Liver (tissue), 9 donors: ENCODE data around the gene DIP2C. TPM values are rescaled to one million over a fixed set of nuclear protein-coding genes. Genes with fewer than 3 reads are reported as not detected.
"Not testable (repeated sequence)": the region's sequence is repeated elsewhere in the genome, so short reads cannot be mapped to it uniquely, and the experiment has no call there.

Experiments
- DNase-seq: peaks from one replicate; pipeline ENCODE4 v3.0.0-alpha.2; 2017; ENCODE audit warnings: low spot score
- H3K27ac ChIP-seq, 2 donors: one replicate each; pipeline ENCODE4 v1.7.0; 2013; ENCODE audit warnings: inconsistent platforms in 2 of 2, low read length in 2 of 2, control low read depth in 1 of 2, low read depth in 1 of 2, mild to moderate bottlenecking in 1 of 2
- H3K27me3 ChIP-seq, 4 donors: one replicate each; pipeline versions ENCODE4 v1.6.1 to v1.7.0; 2013; ENCODE audit warnings: low read length in 3 of 4, inconsistent platforms in 1 of 4, mild to moderate bottlenecking in 1 of 4, moderate library complexity in 1 of 4; ENCODE audit not compliant: control insufficient read depth in 4 of 4, insufficient read depth in 4 of 4
- H3K36me3 ChIP-seq, 4 donors: one replicate each; pipeline versions ENCODE4 v1.6.1 to v1.7.0; 2013; ENCODE audit warnings: low read length in 3 of 4, mild to moderate bottlenecking in 3 of 4, low read depth in 1 of 4, moderate library complexity in 1 of 4; ENCODE audit not compliant: control insufficient read depth in 4 of 4, insufficient read depth in 3 of 4
- H3K4me1 ChIP-seq, 4 donors: one replicate each; pipeline versions ENCODE4 v1.6.1 to v1.7.0; 2013; ENCODE audit warnings: low read length in 3 of 4, mild to moderate bottlenecking in 3 of 4, moderate library complexity in 1 of 4; ENCODE audit not compliant: control insufficient read depth in 4 of 4, insufficient read depth in 4 of 4
- H3K4me3 ChIP-seq, 3 donors: one replicate each; pipeline versions ENCODE4 v1.6.1 to v1.7.0; 2013; ENCODE audit warnings: low read length in 3 of 3, control low read depth in 1 of 3, low read depth in 1 of 3, mild to moderate bottlenecking in 1 of 3
- H3K9ac ChIP-seq, 2 donors: one replicate each; pipeline ENCODE4 v1.7.0; 2013; ENCODE audit warnings: low read length in 2 of 2, mild to moderate bottlenecking in 2 of 2, moderate library complexity in 2 of 2, control low read depth in 1 of 2, low read depth in 1 of 2
- H3K9me3 ChIP-seq, 4 donors: one replicate each; pipeline versions ENCODE4 v1.6.1 to v1.7.0; 2013; ENCODE audit warnings: low read length in 3 of 4; ENCODE audit not compliant: control insufficient read depth in 4 of 4
- EGR1 ChIP-seq, 2 donors: IDR thresholded peaks; 2 replicates each; pipeline ENCODE4 v1.6.1; 2016 to 2018; ENCODE audit warnings: antibody characterized with exemption in 2 of 2, low read depth in 2 of 2
- FOXA2 ChIP-seq: IDR thresholded peaks from 2 replicates; pipeline ENCODE4 v1.6.1; 2016; ENCODE audit warnings: antibody characterized with exemption
- GABPA ChIP-seq, 2 donors: IDR thresholded peaks in 1 of 2; conservative IDR thresholded peaks in 1 of 2; 2 replicates each; pipeline ENCODE4 v1.6.1; 2016; ENCODE audit warnings: antibody characterized with exemption in 2 of 2, mild to moderate bottlenecking in 1 of 2, moderate library complexity in 1 of 2
- HNF4A ChIP-seq, 2 donors: conservative IDR thresholded peaks; 2 replicates each; pipeline ENCODE4 v1.6.1; 2016; ENCODE audit warnings: antibody characterized with exemption in 2 of 2, mild to moderate bottlenecking in 2 of 2
- HNF4G ChIP-seq: IDR thresholded peaks from 2 replicates; pipeline ENCODE4 v1.6.1; 2016; ENCODE audit warnings: antibody characterized with exemption
- JUND ChIP-seq, 2 donors: IDR thresholded peaks; 2 replicates each; pipeline ENCODE4 v1.6.1; 2016; ENCODE audit warnings: antibody characterized with exemption in 2 of 2
- NR2F2 ChIP-seq: IDR thresholded peaks from 2 replicates; pipeline ENCODE4 v1.6.1; 2016; ENCODE audit warnings: antibody characterized with exemption
- RAD21 ChIP-seq, 2 donors: IDR thresholded peaks; 2 replicates each; pipeline ENCODE4 v1.6.1; 2016; ENCODE audit warnings: antibody characterized with exemption in 2 of 2, mild to moderate bottlenecking in 2 of 2
- RXRA ChIP-seq, 2 donors: IDR thresholded peaks; 2 replicates each; pipeline ENCODE4 v1.6.1; 2017 to 2018; ENCODE audit warnings: antibody characterized with exemption in 2 of 2, mild to moderate bottlenecking in 1 of 2
- YY1 ChIP-seq: IDR thresholded peaks from 2 replicates; pipeline ENCODE4 v1.6.1; 2016; ENCODE audit warnings: antibody characterized with exemption, mild to moderate bottlenecking
- WGBS: extraction: QIAGEN DNeasy Blood & Tissue Kit; methylation state at CpG from one replicate; pipeline ENCODE4 v1.1.7; 2013; 5-methylcytosine and 5-hydroxymethylcytosine counted together
- polyA plus RNA-seq, 2 donors: library from polyadenylated mRNA; stranded (reverse) in 1 of 2; unstranded in 1 of 2; fragments of 200-250 nt in 1 of 2; fragments of >200 nt in 1 of 2; fragmentation: Nextera tagmentation in 1 of 2; extraction: Ambion mirVana in 1 of 2; gene quantifications; one replicate each; pipeline versions ENCODE4 v1.2.1 to v1.2.3, GENCODE V29; 2013 to 2015
- total RNA-seq, 2 donors: library from RNA; depleted of rRNA; stranded (reverse); fragments of >200 nt; gene quantifications; one replicate each; pipeline ENCODE4 v1.2.3, GENCODE V29; 2014
- TF ChIP-seq, protein P1 (sequence below): IDR thresholded peaks from 2 replicates; pipeline ENCODE4 v1.6.1; 2016; ENCODE audit warnings: antibody characterized with exemption
- TF ChIP-seq, protein P2 (sequence below): IDR thresholded peaks from 2 replicates; pipeline ENCODE4 v1.6.1; 2016; ENCODE audit warnings: antibody characterized with exemption
- TF ChIP-seq, protein P3 (sequence below): fragments of 150-350 bp; IDR thresholded peaks from 2 replicates; pipeline ENCODE4 v1.5.1; 2017; ENCODE audit warnings: improper control_type of control experiment, low read depth, low read length; ENCODE audit not compliant: missing input control
- TF ChIP-seq, protein P4 (sequence below): IDR thresholded peaks from 2 replicates; pipeline ENCODE4 v1.6.1; 2016; ENCODE audit warnings: antibody characterized with exemption
- donor health status: healthy.
- donor health status: healthy.
- donor health status: healthy.
- donor health status: healthy.
- donor health status: healthy.

The DIP2C gene
- total and polyA plus RNA-seq, 4 donors: 4.2 to 12.2 (median 5.7) TPM

DNA sequence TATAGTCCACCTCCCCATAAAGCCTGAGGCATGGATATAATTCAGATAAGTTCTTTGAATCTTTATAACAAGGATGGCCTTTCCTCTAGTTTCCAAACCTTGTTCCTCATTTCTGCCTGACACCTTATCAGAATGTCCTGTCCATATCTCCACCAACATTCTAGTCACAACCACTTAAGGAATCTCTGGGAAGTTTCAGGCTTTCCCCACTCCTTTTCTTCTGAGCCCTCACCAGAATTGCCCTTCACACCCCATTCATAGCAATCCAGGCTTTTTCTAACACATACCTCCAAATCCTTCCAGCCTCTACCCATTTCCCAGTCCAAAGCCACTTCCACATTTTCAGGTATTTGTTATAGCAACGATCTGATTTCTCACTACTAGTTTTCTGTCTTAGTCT lies 18.0 kb upstream of the DIP2C start (continued):
- TF ChIP-seq JUND (IDR thresholded peaks at IDR 0.05): no peak

DNA sequence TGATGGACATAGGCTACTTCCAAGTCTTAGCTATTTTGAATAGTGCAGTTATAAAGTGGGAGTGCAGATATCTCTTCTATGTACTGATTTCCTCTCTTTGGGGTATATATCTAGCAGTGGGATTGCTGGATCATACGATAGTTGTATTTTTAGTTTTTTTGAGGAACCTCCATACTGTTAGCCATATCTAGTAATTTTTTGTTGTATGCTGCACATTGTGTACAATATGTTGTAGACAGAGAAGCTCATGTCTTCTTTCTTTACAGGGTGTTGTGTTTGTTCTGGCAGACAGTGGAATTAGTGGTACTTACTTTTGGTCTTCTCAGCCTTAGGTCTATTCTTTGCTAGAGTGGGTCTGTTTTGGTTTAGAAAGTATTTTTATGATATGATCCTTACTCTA lies 13.7 kb upstream of the DIP2C start:
- H3K4me1 ChIP-seq: no peaks in the 10 kb centered on the region
- H3K4me3 ChIP-seq: no peak overlapping the region
- no peaks in the 10 kb centered on the region for H3K27me3 ChIP-seq
- H3K36me3 ChIP-seq: no peaks in the 10 kb centered on the region
- no peak overlapping the region for H3K9ac ChIP-seq
- DNase-seq: no peak
- no peaks in the 10 kb centered on the region for H3K9me3 ChIP-seq
- TF ChIP-seq, protein P1, sequence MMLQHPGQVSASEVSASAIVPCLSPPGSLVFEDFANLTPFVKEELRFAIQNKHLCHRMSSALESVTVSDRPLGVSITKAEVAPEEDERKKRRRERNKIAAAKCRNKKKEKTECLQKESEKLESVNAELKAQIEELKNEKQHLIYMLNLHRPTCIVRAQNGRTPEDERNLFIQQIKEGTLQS: no peak
- TF ChIP-seq GABPA (IDR thresholded peaks at IDR 0.05 in 1 of 2, conservative IDR thresholded peaks at IDR 0.05 in 1 of 2) (no peak), HNF4G (no peak), RAD21 (IDR thresholded peaks at IDR 0.05) (no peak), RXRA (IDR thresholded peaks at IDR 0.05) (no peak), NR2F2 (no peak), EGR1 (IDR thresholded peaks at IDR 0.05; ENCODE audit: low read depth in 2 of 2) (no peak), JUND (IDR thresholded peaks at IDR 0.05) (no peak), HNF4A (conservative IDR thresholded peaks at IDR 0.05) (no peak), YY1 (no peak), FOXA2 (no peak)
- TF ChIP-seq, protein P2, sequence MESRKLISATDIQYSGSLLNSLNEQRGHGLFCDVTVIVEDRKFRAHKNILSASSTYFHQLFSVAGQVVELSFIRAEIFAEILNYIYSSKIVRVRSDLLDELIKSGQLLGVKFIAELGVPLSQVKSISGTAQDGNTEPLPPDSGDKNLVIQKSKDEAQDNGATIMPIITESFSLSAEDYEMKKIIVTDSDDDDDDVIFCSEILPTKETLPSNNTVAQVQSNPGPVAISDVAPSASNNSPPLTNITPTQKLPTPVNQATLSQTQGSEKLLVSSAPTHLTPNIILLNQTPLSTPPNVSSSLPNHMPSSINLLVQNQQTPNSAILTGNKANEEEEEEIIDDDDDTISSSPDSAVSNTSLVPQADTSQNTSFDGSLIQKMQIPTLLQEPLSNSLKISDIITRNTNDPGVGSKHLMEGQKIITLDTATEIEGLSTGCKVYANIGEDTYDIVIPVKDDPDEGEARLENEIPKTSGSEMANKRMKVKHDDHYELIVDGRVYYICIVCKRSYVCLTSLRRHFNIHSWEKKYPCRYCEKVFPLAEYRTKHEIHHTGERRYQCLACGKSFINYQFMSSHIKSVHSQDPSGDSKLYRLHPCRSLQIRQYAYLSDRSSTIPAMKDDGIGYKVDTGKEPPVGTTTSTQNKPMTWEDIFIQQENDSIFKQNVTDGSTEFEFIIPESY: no peak
- TF ChIP-seq, protein P3, sequence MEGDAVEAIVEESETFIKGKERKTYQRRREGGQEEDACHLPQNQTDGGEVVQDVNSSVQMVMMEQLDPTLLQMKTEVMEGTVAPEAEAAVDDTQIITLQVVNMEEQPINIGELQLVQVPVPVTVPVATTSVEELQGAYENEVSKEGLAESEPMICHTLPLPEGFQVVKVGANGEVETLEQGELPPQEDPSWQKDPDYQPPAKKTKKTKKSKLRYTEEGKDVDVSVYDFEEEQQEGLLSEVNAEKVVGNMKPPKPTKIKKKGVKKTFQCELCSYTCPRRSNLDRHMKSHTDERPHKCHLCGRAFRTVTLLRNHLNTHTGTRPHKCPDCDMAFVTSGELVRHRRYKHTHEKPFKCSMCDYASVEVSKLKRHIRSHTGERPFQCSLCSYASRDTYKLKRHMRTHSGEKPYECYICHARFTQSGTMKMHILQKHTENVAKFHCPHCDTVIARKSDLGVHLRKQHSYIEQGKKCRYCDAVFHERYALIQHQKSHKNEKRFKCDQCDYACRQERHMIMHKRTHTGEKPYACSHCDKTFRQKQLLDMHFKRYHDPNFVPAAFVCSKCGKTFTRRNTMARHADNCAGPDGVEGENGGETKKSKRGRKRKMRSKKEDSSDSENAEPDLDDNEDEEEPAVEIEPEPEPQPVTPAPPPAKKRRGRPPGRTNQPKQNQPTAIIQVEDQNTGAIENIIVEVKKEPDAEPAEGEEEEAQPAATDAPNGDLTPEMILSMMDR: no peak
- TF ChIP-seq, protein P4, sequence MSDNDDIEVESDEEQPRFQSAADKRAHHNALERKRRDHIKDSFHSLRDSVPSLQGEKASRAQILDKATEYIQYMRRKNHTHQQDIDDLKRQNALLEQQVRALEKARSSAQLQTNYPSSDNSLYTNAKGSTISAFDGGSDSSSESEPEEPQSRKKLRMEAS: no peak
- WGBS: 88% methylated on average over 1 of the region's 1 CpG
- no peak overlapping the region for H3K27ac ChIP-seq

DNA sequence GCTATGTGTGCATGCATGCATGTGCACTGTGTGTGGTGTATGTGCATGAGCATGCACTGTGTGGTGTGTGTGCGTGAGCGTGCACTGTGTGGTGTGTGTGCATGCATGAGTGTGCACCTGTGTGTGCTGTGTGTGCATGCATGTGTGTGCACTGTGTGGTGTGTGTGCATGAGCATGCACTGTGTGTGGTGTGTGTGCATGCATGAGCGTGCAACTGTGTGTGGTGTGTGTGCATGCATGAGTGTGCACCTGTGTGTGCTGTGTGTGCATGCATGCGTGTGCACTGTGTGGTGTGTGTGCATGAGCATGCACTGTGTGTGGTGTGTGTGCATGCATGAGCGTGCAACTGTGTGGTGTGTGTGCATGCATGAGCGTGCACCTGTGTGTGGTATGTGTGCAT lies 10.7 kb upstream of the DIP2C start:
- H3K9me3 ChIP-seq, H3K4me3 ChIP-seq, H3K27ac ChIP-seq, DNase-seq, H3K27me3 ChIP-seq, H3K9ac ChIP-seq, H3K4me1 ChIP-seq, H3K36me3 ChIP-seq: not testable (repeated sequence)
- WGBS: 95% methylated on average over 6 of the region's 6 CpGs
